ENCODE measurements around the gene APOM. TPM values are rescaled to one million over a fixed set of nuclear protein-coding genes. Genes with fewer than 3 reads are reported as not detected.
A peak's percentile ranks its signal among the peaks of the same experiment; 100 is the strongest.

Gene APOM
- total RNA-seq, 1 experiment from 2014 or later, result 2.6 TPM

DNA sequence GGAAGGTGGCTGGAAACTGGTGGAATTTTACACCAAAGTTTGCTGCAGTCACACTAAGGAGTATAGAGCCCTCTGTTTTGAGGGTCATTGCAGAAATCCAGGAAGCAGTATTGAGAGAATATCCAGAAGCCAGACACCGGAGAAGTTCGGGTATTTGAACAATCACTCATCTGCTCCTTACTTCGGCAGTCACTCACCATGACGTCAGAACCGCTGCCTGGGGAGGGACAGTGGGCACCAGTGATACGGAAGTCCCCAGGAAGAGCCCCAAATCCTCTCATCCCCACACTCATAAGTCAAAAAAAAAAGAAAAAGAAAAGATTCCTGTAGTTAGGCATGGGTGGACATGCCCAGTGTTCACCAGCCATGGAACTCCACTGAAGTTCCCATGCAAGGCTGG lies 21.2 kb downstream of the APOM start:
- Mint-ChIP-seq H3K4me3 (ENCODE audit: low read depth, unreplicated experiment) (no peak overlapping the region), H3K27me3 (ENCODE audit: unreplicated experiment) (no peaks in the 10 kb centered on the region), H3K4me1 (ENCODE audit: low read depth, unreplicated experiment) (peaks cover 19% of the 10 kb centered on the region), H3K36me3 (ENCODE audit: insufficient read depth, unreplicated experiment) (peaks cover 59% of the 10 kb centered on the region), H3K27ac (ENCODE audit: unreplicated experiment) (no peak overlapping the region), H3K9me3 (ENCODE audit: low read depth, unreplicated experiment) (no peaks in the 10 kb centered on the region)
- CTCF ChIA-PET, result interaction anchor here (0.7 kb wide), 1 partner anchor 33 kb away, joined by 4 read pairs; no protein-coding TSS in a partner anchor
- intact Hi-C loops (cut with micrococcal nuclease; ENCODE audit: unreplicated experiment), result no loop called here
- no TSS peak for BruUV-seq (replicated peaks)
- no peak for DNase-seq
- TF ChIP-seq, protein P1, sequence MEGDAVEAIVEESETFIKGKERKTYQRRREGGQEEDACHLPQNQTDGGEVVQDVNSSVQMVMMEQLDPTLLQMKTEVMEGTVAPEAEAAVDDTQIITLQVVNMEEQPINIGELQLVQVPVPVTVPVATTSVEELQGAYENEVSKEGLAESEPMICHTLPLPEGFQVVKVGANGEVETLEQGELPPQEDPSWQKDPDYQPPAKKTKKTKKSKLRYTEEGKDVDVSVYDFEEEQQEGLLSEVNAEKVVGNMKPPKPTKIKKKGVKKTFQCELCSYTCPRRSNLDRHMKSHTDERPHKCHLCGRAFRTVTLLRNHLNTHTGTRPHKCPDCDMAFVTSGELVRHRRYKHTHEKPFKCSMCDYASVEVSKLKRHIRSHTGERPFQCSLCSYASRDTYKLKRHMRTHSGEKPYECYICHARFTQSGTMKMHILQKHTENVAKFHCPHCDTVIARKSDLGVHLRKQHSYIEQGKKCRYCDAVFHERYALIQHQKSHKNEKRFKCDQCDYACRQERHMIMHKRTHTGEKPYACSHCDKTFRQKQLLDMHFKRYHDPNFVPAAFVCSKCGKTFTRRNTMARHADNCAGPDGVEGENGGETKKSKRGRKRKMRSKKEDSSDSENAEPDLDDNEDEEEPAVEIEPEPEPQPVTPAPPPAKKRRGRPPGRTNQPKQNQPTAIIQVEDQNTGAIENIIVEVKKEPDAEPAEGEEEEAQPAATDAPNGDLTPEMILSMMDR (IDR thresholded peaks at IDR 0.05; ENCODE audit: unreplicated experiment), result no peak

DNA sequence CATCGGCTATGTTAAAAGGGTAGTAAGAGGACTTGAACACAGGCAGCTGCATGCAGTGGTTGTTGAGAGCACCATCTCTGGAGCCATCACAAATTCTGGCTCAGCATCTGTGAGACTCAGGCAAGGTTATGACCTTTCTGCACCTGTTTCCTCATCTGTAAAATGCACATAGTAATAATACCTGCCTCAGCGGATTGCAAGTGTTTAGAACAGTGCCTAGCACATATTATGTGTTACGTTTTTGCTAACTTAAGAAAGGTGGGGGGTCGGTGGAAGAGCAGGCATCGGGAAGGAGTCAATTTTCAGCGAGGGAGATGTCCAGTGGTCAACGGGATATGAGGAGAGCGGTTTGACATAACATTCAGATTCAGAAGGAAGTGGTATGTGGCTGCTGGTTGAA lies 22.3 kb downstream of the APOM start:
- intact Hi-C loops (cut with micrococcal nuclease; ENCODE audit: unreplicated experiment), result no loop called here
- H3K4me3 Mint-ChIP-seq (ENCODE audit: low read depth, unreplicated experiment), result no peak overlapping the region
- peaks cover 20% of the 10 kb centered on the region for H3K4me1 Mint-ChIP-seq (ENCODE audit: low read depth, unreplicated experiment)
- H3K27me3 Mint-ChIP-seq (ENCODE audit: unreplicated experiment), result no peaks in the 10 kb centered on the region
- CTCF ChIA-PET, result no interaction called here
- no TSS peak for BruUV-seq (replicated peaks)
- no peak overlapping the region for H3K27ac Mint-ChIP-seq (ENCODE audit: unreplicated experiment)
- TF ChIP-seq, protein P1 (IDR thresholded peaks at IDR 0.05; ENCODE audit: unreplicated experiment), result no peak
- no peak for DNase-seq
- H3K36me3 Mint-ChIP-seq (ENCODE audit: insufficient read depth, unreplicated experiment), result peaks cover 51% of the 10 kb centered on the region
- no peaks in the 10 kb centered on the region for H3K9me3 Mint-ChIP-seq (ENCODE audit: low read depth, unreplicated experiment)

DNA sequence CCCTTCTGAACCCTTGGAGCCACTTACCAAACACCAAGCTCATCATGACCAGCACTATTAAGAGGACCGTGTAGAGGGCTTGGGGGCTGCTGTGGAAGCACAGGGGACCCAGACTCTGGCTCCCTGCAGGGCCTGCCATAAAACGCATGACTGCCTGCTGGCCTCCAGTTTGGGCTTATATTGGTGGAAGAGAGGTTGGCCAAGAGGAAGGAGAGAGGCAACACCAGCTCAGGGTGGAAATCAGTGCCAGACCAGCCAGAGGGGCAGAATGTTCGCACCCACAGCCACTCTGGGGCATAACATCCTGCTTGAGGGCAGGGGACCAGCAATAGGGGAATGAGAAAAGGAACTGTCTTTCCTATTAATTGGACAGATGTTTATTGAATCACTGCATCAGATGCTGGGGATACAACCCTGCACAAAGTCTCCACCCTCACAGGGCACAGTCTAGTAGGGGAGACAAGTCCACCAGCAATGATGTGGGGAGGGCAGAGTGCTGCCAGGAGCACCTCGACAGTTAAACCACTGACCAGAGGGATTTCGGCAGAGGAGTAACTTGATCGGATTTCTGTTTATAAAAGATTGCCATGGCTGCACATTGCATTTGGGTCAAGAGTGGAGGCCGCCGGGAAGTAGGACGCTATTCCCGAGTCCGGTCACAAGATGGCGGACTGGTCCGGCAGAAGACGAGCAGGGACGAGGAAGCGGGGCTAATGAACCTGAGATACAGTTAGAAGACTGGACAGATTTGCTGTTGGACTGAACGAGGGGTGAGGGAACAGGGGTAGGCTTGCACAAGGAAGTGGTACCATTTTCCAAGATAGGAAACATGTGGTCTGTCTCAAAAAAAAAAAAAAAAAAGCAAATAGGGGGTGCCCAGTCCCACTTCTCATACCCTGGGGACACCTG lies 24.8 kb downstream of the APOM start, which contains the start of gene LY6G5C:
TSS of gene LY6G5C (minus strand) at position 842 of the 909 bp plus-strand sequence. CDS start at position 148, 694 bp downstream.
- BruUV-seq (replicated peaks), result no TSS peak
- CTCF ChIA-PET, result interaction anchor here (0.6 to 2.1 kb wide), 13 partner anchors 10 to 516 kb away, joined by 3 to 26 read pairs (median 6); partner anchors contain the start of genes DDAH2, LSM2, MSH5 and NEU1
- Mint-ChIP-seq H3K4me1 (ENCODE audit: low read depth, unreplicated experiment) (peaks cover 28% of the 10 kb centered on the region), H3K4me3 (ENCODE audit: low read depth, unreplicated experiment) (peak within 1 kb of the TSS; percentile 75), H3K27ac (ENCODE audit: unreplicated experiment) (peak within 1 kb of the TSS; percentile 89), H3K27me3 (ENCODE audit: unreplicated experiment) (no peaks in the 10 kb centered on the region), H3K9me3 (ENCODE audit: low read depth, unreplicated experiment) (no peaks in the 10 kb centered on the region), H3K36me3 (ENCODE audit: insufficient read depth, unreplicated experiment) (peaks cover 37% of the 10 kb centered on the region)
- TF ChIP-seq, protein P1 (IDR thresholded peaks at IDR 0.05; ENCODE audit: unreplicated experiment), result peak; percentile 83
- intact Hi-C loops (cut with micrococcal nuclease; ENCODE audit: unreplicated experiment), result loop anchor here (1.0 to 2.0 kb wide), 4 partner anchors 58 to 272 kb away; no protein-coding TSS in a partner anchor
- peak; percentile 94 for DNase-seq

DNA sequence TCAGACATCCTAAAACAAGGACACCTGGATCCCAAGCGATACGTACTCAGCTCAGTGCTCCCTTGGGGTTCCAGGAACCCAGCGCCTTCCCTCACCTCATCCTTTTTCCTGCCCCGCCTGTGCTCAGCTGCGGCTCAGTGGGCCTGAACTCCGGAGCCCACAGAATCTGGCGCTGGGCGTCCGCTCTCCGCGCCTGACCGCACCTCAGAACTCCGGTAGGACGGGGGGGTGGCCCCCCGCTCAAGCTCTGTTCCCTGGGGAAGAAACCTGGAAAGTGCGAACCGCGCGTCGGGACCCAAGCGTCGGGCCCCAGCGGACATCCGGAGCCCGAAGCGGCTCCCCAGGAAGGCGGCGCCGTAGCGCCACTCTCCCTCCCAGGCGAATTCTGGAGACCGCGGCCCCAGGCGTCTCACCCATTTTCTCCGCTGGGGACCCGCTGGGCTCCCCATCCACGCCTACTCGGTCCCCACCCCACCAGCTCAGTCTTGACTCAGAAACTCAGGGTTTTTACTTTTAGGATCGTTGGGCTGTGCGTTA lies 25.5 kb downstream of the APOM start:
- H3K9me3 Mint-ChIP-seq (ENCODE audit: low read depth, unreplicated experiment), result no peaks in the 10 kb centered on the region
- peak overlapping the region; percentile 75 for H3K4me3 Mint-ChIP-seq (ENCODE audit: low read depth, unreplicated experiment)
- CTCF ChIA-PET, result interaction anchor here (0.6 to 2.1 kb wide), 13 partner anchors 9 to 515 kb away, joined by 3 to 26 read pairs (median 6); partner anchors contain the start of genes DDAH2, LSM2, MSH5 and NEU1
- TF ChIP-seq, protein P1 (IDR thresholded peaks at IDR 0.05; ENCODE audit: unreplicated experiment), result no peak
- intact Hi-C loops (cut with micrococcal nuclease; ENCODE audit: unreplicated experiment), result loop anchor here (2.0 kb wide), 1 partner anchor 150 kb away; no protein-coding TSS in a partner anchor
- BruUV-seq (replicated peaks), result TSS peak; percentile 71
- H3K4me1 Mint-ChIP-seq (ENCODE audit: low read depth, unreplicated experiment), result peaks cover 28% of the 10 kb centered on the region
- peak; percentile 81 for DNase-seq
- H3K36me3 Mint-ChIP-seq (ENCODE audit: insufficient read depth, unreplicated experiment), result peaks cover 35% of the 10 kb centered on the region
- H3K27ac Mint-ChIP-seq (ENCODE audit: unreplicated experiment), result peak overlapping the region; percentile 89
- H3K27me3 Mint-ChIP-seq (ENCODE audit: unreplicated experiment), result no peaks in the 10 kb centered on the region

Data from Calu3 (cell line).